HepG2 (cell line): ENCODE data around the gene KIAA0232. TPM values are rescaled to one million over a fixed set of nuclear protein-coding genes. Genes with fewer than 3 reads are reported as not detected.
A peak's percentile ranks its signal among the peaks of the same experiment; 100 is the strongest.

Source experiments
- CREB1 ChIP-seq, 2 experiments: fragments of 450-650 bp in 1 of 2; IDR thresholded peaks; 2 replicates each; pipeline ENCODE4 v1.6.1; 2016 to 2017; ENCODE audit warnings: control low read depth in 1 of 2, mild to moderate bottlenecking in 1 of 2, missing compliant biosample characterization in 1 of 2, missing genetic modification characterization in 1 of 2
- GZF1 ChIP-seq: sonication (generic); formaldehyde crosslinking; IDR thresholded peaks from 2 replicates; pipeline ENCODE4 v1.5.1; 2020; ENCODE audit warnings: mild to moderate bottlenecking, missing genetic modification reagents
- HNF1A ChIP-seq, 2 experiments: sonication (generic) in 1 of 2; formaldehyde crosslinking in 1 of 2; IDR thresholded peaks; 2 replicates each; pipeline versions ENCODE4 v1.4.0 to v1.6.1; 2016 to 2020; ENCODE audit warnings: borderline replicate concordance in 1 of 2, low read depth in 1 of 2, mild to moderate bottlenecking in 1 of 2, missing genetic modification reagents in 1 of 2
- IKZF4 ChIP-seq: sonication (generic); formaldehyde crosslinking; IDR thresholded peaks from 2 replicates; pipeline ENCODE4 v1.5.1; 2020; ENCODE audit warnings: borderline replicate concordance, mild to moderate bottlenecking, low read depth, missing genetic modification reagents; ENCODE audit errors: not compliant biosample characterization
- MTF2 ChIP-seq: sonication (generic); formaldehyde crosslinking; IDR thresholded peaks from 2 replicates; pipeline ENCODE4 v1.5.0; 2020; ENCODE audit warnings: missing genetic modification reagents, borderline replicate concordance
- PRPF4 ChIP-seq: fragments of 200-400 bp; formaldehyde crosslinking; IDR thresholded peaks from 2 replicates; pipeline ENCODE4 v1.6.1; 2016; ENCODE audit warnings: low read length, low read depth; ENCODE audit not compliant: poor library complexity, severe bottlenecking
- SAP130 ChIP-seq: IDR thresholded peaks from 2 replicates; pipeline ENCODE4 v1.6.1; 2016; ENCODE audit warnings: low read depth
- ZFP37 ChIP-seq: sonication (generic); formaldehyde crosslinking; IDR thresholded peaks from 2 replicates; pipeline ENCODE4 v1.4.0; 2020; ENCODE audit warnings: missing genetic modification reagents, borderline replicate concordance
- ZMAT3 ChIP-seq: sonication (generic); formaldehyde crosslinking; conservative IDR thresholded peaks from 2 replicates; pipeline ENCODE4 v1.7.0; 2021; ENCODE audit warnings: missing genetic modification reagents
- ZNF432 ChIP-seq: sonication (generic); formaldehyde crosslinking; IDR thresholded peaks from 2 replicates; pipeline ENCODE4 v1.5.0; 2020; ENCODE audit warnings: missing genetic modification reagents, mild to moderate bottlenecking, borderline replicate concordance
- ZSCAN25 ChIP-seq: sonication (generic); formaldehyde crosslinking; IDR thresholded peaks from 2 replicates; pipeline ENCODE4 v1.8.0; 2022; ENCODE audit warnings: mild to moderate bottlenecking, missing genetic modification reagents
- ZSCAN30 ChIP-seq: sonication (generic); formaldehyde crosslinking; IDR thresholded peaks from 2 replicates; pipeline ENCODE4 v1.5.0; 2020; ENCODE audit warnings: mild to moderate bottlenecking, missing genetic modification reagents
- polyA plus RNA-seq, 8 experiments: library from polyadenylated mRNA; depleted of rRNA in 3 of 8; stranded (reverse) in 7 of 8; unstranded in 1 of 8; fragments of >200 nt; fragmentation: Illumina TruSeq in 4 of 8; extraction: Trizol in 4 of 8; gene quantifications; 2 replicates each; pipeline versions ENCODE4 v1.2.1 to v1.2.3, GENCODE V29; 2011 to 2016; ENCODE audit warnings: low read depth in 4 of 8, missing spikeins in 1 of 8, mixed read lengths in 1 of 8; ENCODE audit not compliant: insufficient read depth in 1 of 8
- total RNA-seq, 5 experiments: library from RNA; depleted of rRNA; stranded (reverse); fragments of >200 nt; fragmentation: Illumina TruSeq; extraction: Trizol; gene quantifications; 2 replicates each; pipeline ENCODE4 v1.2.3, GENCODE V29; 2016; ENCODE audit warnings: low read depth in 1 of 5
- TF ChIP-seq, protein P1 (sequence below): sonication (generic); formaldehyde crosslinking; IDR thresholded peaks from 2 replicates; pipeline ENCODE4 v1.4.0; 2020; ENCODE audit warnings: missing genetic modification reagents, mild to moderate bottlenecking, borderline replicate concordance
- TF ChIP-seq, protein P2 (sequence below): sonication (generic); formaldehyde crosslinking; IDR thresholded peaks from 2 replicates; pipeline ENCODE4 v1.5.1; 2020; ENCODE audit warnings: mild to moderate bottlenecking, missing genetic modification reagents

KIAA0232 gene
- total and polyA plus RNA-seq, 2 of the 13 experiments (the other 11 are each of a cell fraction or from before 2014, with no cell fraction given): 7.8 to 17.1 TPM

GRCh38 chr4:6749340-6750171, 33.0 kb upstream of the KIAA0232 start (continued):
- TF ChIP-seq MTF2 (CRISPR knock-in tag) (peak; percentile 57; the same call in 1 of the 2 replicates), PRPF4 (no peak), ZFP37 (CRISPR knock-in tag) (peak; percentile 93; the same call in 1 of the 2 replicates), ZNF432 (CRISPR knock-in tag) (no peak), SAP130 (CRISPR knock-in tag) (peak; percentile 99), GZF1 (CRISPR knock-in tag) (0 out of 2 replicates have a peak, but pooled peaks have one; percentile 27), ZMAT3 (CRISPR knock-in tag) (peak; percentile 69; the same call in 1 of the 2 replicates), ZSCAN25 (CRISPR knock-in tag) (no peak), CREB1 (IDR thresholded peaks at IDR 0.05) (peak; percentile 54; the same call in 1 of the 2 replicates), CREB1 (CRISPR knock-in tag; IDR thresholded peaks at IDR 0.05) (no peak), HNF1A (IDR thresholded peaks at IDR 0.05; ENCODE audit: low read depth) (no peak; the same call in 1 of the 2 replicates), HNF1A (CRISPR knock-in tag; IDR thresholded peaks at IDR 0.05; ENCODE audit: borderline replicate concordance) (peak; percentile 91; the same call in 1 of the 2 replicates), IKZF4 (no peak), ZSCAN30 (CRISPR knock-in tag) (0 out of 2 replicates have a peak, but pooled peaks have one; percentile 16)
- TF ChIP-seq, protein P1, sequence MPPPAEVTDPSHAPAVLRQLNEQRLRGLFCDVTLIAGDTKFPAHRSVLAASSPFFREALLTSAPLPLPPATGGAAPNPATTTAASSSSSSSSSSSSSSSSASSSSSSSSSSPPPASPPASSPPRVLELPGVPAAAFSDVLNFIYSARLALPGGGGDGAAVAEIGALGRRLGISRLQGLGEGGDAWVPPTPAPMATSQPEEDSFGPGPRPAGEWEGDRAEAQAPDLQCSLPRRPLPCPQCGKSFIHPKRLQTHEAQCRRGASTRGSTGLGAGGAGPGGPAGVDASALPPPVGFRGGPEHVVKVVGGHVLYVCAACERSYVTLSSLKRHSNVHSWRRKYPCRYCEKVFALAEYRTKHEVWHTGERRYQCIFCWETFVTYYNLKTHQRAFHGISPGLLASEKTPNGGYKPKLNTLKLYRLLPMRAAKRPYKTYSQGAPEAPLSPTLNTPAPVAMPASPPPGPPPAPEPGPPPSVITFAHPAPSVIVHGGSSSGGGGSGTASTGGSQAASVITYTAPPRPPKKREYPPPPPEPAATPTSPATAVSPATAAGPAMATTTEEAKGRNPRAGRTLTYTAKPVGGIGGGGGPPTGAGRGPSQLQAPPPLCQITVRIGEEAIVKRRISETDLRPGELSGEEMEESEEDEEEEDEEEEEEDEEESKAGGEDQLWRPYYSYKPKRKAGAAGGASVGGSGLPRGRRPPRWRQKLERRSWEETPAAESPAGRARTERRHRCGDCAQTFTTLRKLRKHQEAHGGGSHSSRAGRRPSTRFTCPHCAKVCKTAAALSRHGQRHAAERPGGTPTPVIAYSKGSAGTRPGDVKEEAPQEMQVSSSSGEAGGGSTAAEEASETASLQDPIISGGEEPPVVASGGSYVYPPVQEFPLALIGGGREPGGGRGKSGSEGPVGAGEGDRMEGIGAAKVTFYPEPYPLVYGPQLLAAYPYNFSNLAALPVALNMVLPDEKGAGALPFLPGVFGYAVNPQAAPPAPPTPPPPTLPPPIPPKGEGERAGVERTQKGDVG: peak; percentile 77; the same call in 1 of the 2 replicates
- TF ChIP-seq, protein P2, sequence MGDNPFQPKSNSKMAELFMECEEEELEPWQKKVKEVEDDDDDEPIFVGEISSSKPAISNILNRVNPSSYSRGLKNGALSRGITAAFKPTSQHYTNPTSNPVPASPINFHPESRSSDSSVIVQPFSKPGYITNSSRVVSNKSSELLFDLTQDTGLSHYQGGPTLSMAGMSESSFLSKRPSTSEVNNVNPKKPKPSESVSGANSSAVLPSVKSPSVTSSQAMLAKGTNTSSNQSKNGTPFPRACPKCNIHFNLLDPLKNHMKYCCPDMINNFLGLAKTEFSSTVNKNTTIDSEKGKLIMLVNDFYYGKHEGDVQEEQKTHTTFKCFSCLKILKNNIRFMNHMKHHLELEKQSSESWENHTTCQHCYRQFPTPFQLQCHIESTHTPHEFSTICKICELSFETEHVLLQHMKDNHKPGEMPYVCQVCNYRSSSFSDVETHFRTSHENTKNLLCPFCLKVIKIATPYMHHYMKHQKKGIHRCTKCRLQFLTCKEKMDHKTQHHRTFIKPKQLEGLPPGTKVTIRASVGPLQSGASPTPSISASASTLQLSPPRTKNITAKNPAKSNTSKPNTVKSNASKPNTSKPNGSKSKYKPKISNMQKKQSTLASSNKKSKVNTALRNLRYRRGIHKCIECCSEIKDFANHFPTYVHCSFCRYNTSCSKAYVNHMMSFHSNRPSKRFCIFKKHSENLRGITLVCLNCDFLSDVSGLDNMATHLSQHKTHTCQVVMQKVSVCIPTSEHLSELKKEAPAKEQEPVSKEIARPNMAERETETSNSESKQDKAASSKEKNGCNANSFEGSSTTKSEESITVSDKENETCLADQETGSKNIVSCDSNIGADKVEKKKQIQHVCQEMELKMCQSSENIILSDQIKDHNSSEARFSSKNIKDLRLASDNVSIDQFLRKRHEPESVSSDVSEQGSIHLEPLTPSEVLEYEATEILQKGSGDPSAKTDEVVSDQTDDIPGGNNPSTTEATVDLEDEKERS (CRISPR knock-in tag): peak; percentile 48; the same call in 1 of the 2 replicates
